DOHH2 (cell line): Measurements from ENCODE around the gene SOX5.

Experiments used
- H3F3A ChIP-seq: fragments of 200-600 bp; sonication (generic), shearing (Covaris generic); 2 replicates; pipeline ENCODE4 v1.6.0; 2016; ENCODE audit warnings: antibody characterized with exemption, mild to moderate bottlenecking; ENCODE audit not compliant: control insufficient read depth, insufficient read depth
- H3K27ac ChIP-seq: fragments of 200-600 bp; sonication (generic); 2 replicates; pipeline ENCODE4 v1.5.1; 2014; ENCODE audit warnings: low read depth, mild to moderate bottlenecking, low read length, moderate library complexity
- H3K27me3 ChIP-seq: fragments of 200-600 bp; sonication (generic); 2 replicates; pipeline ENCODE4 v1.6.1; 2014; ENCODE audit warnings: mild to moderate bottlenecking, low read length, mixed read lengths; ENCODE audit not compliant: control insufficient read depth
- H3K36me3 ChIP-seq: fragments of 200-600 bp; sonication (generic); 2 replicates; pipeline ENCODE4 v1.6.1; 2014; ENCODE audit warnings: mild to moderate bottlenecking, low read length, moderate library complexity, mixed read lengths; ENCODE audit not compliant: control insufficient read depth
- H3K4me1 ChIP-seq: fragments of 200-600 bp; sonication (generic); 2 replicates; pipeline ENCODE4 v1.6.1; 2014; ENCODE audit warnings: mild to moderate bottlenecking, low read length, mixed read lengths; ENCODE audit not compliant: control insufficient read depth
- H3K4me2 ChIP-seq: fragments of 200-600 bp; sonication (generic); 2 replicates; pipeline ENCODE4 v1.6.0; 2014; ENCODE audit warnings: mild to moderate bottlenecking, low read length, moderate library complexity
- H3K4me3 ChIP-seq: fragments of 200-600 bp; sonication (generic); 2 replicates; pipeline ENCODE4 v1.5.1; 2014; ENCODE audit warnings: mild to moderate bottlenecking, low read length, mixed read lengths
- H3K79me2 ChIP-seq: fragments of 200-600 bp; sonication (generic); 2 replicates; pipeline ENCODE4 v1.6.1; 2014; ENCODE audit warnings: mild to moderate bottlenecking, low read length, mixed read lengths; ENCODE audit not compliant: control insufficient read depth
- H3K9me2 ChIP-seq: fragments of 200-600 bp; sonication (generic); replicated peaks from 2 replicates; pipeline ENCODE4 v1.6.1; 2014; ENCODE audit warnings: mild to moderate bottlenecking, low read length, mixed read lengths; ENCODE audit not compliant: control insufficient read depth
- H3K9me3 ChIP-seq: fragments of 200-600 bp; sonication (generic); 2 replicates; pipeline ENCODE4 v1.6.1; 2014; ENCODE audit warnings: antibody characterized with exemption, low read length, mixed read lengths; ENCODE audit not compliant: control insufficient read depth, insufficient read depth
- H4K20me1 ChIP-seq: fragments of 200-600 bp; sonication (generic); 2 replicates; pipeline ENCODE4 v1.6.0; 2014; ENCODE audit warnings: low read depth, mild to moderate bottlenecking, antibody characterized with exemption, low read length, moderate library complexity; ENCODE audit not compliant: control insufficient read depth, insufficient read depth
- EZH2phosphoT487 ChIP-seq: fragments of 200-600 bp; sonication (generic); IDR thresholded peaks from 2 replicates; pipeline ENCODE4 v1.6.1; 2017; ENCODE audit warnings: borderline replicate concordance, mild to moderate bottlenecking, antibody characterized with exemption, low read length, moderate library complexity, mixed read lengths
- TF ChIP-seq, protein P1 (sequence below): fragments of 200-600 bp; sonication (generic); IDR thresholded peaks from one replicate; pipeline ENCODE4 v1.5.1; 2014; ENCODE audit warnings: antibody characterized with exemption, mild to moderate bottlenecking, low read depth, low read length; ENCODE audit not compliant: poor library complexity, severe bottlenecking

SOX5 gene

DNA sequence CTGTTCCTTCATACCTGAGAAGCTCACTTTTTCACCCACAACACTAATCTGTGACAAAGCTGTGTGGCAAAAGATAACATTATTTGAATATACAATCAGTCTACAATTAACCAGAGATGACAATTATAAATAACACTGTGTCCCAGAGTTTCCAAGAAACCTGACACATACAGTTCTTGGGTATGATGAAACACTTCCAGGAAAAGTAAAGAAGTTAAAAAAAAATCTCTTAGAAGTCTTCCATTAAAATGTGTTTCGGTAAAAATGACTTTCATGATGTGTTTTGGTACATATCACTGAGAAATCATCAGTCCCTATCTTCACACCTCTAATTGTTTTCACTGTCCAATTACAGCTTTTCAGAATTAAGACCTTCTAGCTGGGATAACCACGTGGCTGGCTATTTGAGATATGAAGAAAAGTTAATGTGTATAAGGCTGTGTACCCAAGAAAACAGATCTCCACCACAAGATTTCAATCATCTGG, 390.2 kb downstream of the SOX5 start:
- no peaks in the 10 kb centered on the region for H3K36me3 ChIP-seq
- no peaks in the 10 kb centered on the region for H3F3A ChIP-seq
- H3K4me3 ChIP-seq, result no peak overlapping the region
- no peaks in the 10 kb centered on the region for H3K9me2 ChIP-seq
- H3K4me2 ChIP-seq, result no peak overlapping the region
- H3K27ac ChIP-seq, result no peak overlapping the region
- no peaks in the 10 kb centered on the region for H3K9me3 ChIP-seq
- H3K4me1 ChIP-seq, result no peaks in the 10 kb centered on the region
- no peaks in the 10 kb centered on the region for H3K79me2 ChIP-seq
- no peaks in the 10 kb centered on the region for H4K20me1 ChIP-seq
- no peak for TF ChIP-seq EZH2phosphoT487
- TF ChIP-seq, protein P1, sequence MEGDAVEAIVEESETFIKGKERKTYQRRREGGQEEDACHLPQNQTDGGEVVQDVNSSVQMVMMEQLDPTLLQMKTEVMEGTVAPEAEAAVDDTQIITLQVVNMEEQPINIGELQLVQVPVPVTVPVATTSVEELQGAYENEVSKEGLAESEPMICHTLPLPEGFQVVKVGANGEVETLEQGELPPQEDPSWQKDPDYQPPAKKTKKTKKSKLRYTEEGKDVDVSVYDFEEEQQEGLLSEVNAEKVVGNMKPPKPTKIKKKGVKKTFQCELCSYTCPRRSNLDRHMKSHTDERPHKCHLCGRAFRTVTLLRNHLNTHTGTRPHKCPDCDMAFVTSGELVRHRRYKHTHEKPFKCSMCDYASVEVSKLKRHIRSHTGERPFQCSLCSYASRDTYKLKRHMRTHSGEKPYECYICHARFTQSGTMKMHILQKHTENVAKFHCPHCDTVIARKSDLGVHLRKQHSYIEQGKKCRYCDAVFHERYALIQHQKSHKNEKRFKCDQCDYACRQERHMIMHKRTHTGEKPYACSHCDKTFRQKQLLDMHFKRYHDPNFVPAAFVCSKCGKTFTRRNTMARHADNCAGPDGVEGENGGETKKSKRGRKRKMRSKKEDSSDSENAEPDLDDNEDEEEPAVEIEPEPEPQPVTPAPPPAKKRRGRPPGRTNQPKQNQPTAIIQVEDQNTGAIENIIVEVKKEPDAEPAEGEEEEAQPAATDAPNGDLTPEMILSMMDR, result no peak
- no peaks in the 10 kb centered on the region for H3K27me3 ChIP-seq

DNA sequence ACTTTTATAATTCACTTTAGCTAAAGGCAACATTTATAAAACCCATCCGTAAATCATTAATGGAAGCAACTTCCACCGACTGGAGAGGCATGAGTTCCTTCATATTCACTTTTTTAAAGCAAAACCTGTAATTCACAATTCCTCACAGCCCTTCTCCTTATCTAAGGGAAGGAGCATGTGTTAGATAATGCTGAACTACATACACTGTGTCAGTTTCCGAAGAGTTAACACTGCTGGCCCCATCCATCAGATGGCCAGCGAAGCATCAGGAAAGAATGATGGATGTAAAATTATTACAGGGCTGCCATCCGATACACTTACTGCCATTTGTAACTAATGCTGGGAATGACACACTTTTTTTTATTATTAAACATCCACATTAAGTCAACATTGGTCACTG, 392.8 kb downstream of the SOX5 start:
- Histone ChIP-seq H3F3A (no peaks in the 10 kb centered on the region), H3K36me3 (no peaks in the 10 kb centered on the region), H3K4me3 (no peak overlapping the region), H3K79me2 (no peaks in the 10 kb centered on the region), H3K27me3 (no peaks in the 10 kb centered on the region), H3K9me2 (no peaks in the 10 kb centered on the region), H3K27ac (no peak overlapping the region), H4K20me1 (no peaks in the 10 kb centered on the region), H3K4me1 (no peaks in the 10 kb centered on the region), H3K9me3 (no peaks in the 10 kb centered on the region), H3K4me2 (no peak overlapping the region)
- TF ChIP-seq EZH2phosphoT487, result no peak
- TF ChIP-seq, protein P1, result no peak

DNA sequence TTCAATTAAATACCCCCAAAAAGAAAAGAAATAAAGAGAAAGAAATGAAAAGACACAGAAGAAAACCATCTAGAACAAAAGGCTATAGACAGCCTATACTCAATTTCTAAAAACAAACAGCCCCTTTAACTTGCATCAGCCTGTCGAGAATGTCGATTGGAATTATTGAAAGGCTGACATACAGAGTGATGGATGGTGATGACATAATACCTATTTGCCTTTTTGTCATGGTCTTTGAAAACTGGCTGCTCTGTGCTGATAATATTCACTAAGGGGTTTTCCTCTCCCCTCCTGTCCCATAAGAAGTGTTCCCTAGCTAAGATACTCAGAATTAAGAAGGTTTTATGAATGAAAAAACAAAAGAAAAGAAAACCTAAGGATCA, 393.7 kb downstream of the SOX5 start:
- Histone ChIP-seq H3K9me3 (no peaks in the 10 kb centered on the region), H3K4me2 (no peak overlapping the region), H3K4me1 (no peaks in the 10 kb centered on the region), H3K4me3 (no peak overlapping the region), H3K27me3 (no peaks in the 10 kb centered on the region), H3K79me2 (no peaks in the 10 kb centered on the region), H4K20me1 (no peaks in the 10 kb centered on the region), H3F3A (no peaks in the 10 kb centered on the region), H3K36me3 (no peaks in the 10 kb centered on the region), H3K9me2 (no peaks in the 10 kb centered on the region), H3K27ac (no peak overlapping the region)
- TF ChIP-seq EZH2phosphoT487, result no peak

DNA sequence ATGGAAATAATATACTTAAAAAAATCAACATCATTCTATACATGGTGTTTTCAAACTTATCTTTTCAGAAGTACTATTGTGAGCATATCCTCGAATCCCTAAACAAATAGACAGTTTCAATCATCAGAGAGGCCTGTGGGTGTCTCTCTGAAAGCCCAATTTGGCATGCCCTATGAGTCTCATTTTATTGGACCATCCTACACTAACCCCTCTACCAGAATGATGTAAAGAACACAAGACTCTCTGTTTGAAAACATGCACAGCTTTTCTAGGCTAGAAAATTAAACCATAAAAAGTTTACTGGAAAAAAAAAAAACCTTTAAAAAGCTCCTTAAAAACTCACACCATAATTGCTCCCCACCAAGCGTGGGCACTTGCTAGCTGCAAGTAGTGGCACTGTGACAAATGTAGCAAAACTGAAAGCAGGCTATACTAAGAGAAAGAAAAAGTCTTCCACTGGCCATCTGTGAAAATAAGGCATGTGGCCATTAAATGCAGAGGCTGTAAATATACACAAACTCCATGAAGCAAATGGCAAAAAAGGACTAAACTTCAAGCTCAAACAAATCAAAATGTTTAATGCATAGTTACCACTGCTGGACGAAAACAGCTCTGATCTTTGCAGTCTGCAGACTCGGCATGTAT, 394.2 kb downstream of the SOX5 start:
- H3K36me3 ChIP-seq, result no peaks in the 10 kb centered on the region
- no peaks in the 10 kb centered on the region for H3K79me2 ChIP-seq
- H4K20me1 ChIP-seq, result no peaks in the 10 kb centered on the region
- no peak overlapping the region for H3K27ac ChIP-seq
- H3K4me3 ChIP-seq, result no peak overlapping the region
- no peaks in the 10 kb centered on the region for H3K9me2 ChIP-seq
- H3F3A ChIP-seq, result no peaks in the 10 kb centered on the region
- H3K27me3 ChIP-seq, result no peaks in the 10 kb centered on the region
- TF ChIP-seq, protein P1, result no peak
- no peak for TF ChIP-seq EZH2phosphoT487
- no peak overlapping the region for H3K4me2 ChIP-seq
- no peaks in the 10 kb centered on the region for H3K9me3 ChIP-seq
- H3K4me1 ChIP-seq, result no peaks in the 10 kb centered on the region
